Panc1 (cell line): ENCODE results near the gene ATOH8.

ENCODE experiments used
- POLR2AphosphoS5 ChIP-seq: IDR thresholded peaks from 2 replicates; pipeline ENCODE4 v1.6.1; 2012; ENCODE audit warnings: mild to moderate bottlenecking, low read depth, low read length, moderate library complexity
- TCF7L2 ChIP-seq: IDR thresholded peaks from 2 replicates; pipeline ENCODE4 v1.6.1; 2011; ENCODE audit warnings: mild to moderate bottlenecking, low read depth, low read length, inconsistent platforms
- TF ChIP-seq, protein P1 (sequence below): fragments of 450-650 bp; IDR thresholded peaks from 2 replicates; pipeline ENCODE4 v1.5.1; 2017; ENCODE audit warnings: mild to moderate bottlenecking
- TF ChIP-seq, protein P2 (sequence below), 2 experiments: IDR thresholded peaks; 2 replicates each; pipeline ENCODE4 v1.6.1; 2011 to 2012; ENCODE audit warnings: low read depth in 2 of 2, control low read depth in 1 of 2, low read length in 1 of 2, mild to moderate bottlenecking in 1 of 2, moderate library complexity in 1 of 2; ENCODE audit not compliant: insufficient read depth in 1 of 2

DNA sequence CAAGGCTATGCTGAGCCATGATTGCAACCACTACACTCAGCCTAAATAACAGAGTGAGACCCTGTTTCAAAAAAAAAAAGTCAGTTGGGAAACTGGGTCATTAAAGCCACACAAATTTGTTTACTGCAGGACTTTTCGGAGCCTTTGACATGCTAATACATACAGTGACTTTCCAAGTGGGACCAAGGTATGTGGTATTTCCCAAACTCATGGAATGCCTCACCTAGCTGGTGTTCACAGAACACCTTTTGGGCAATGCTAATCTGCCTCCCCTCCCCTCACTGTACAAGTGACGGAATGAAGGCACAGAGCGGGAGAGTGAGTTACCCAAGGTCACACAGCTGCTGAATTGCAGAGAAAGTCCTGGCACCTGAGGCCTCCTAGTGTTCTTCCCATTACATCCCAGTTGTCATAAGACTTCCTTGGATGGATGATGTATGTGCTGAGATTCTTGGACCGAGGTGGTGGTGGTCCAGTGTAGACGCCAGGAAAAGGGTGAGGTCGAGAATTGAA lies 30.7 kb downstream of the ATOH8 start:
- TF ChIP-seq, protein P1, sequence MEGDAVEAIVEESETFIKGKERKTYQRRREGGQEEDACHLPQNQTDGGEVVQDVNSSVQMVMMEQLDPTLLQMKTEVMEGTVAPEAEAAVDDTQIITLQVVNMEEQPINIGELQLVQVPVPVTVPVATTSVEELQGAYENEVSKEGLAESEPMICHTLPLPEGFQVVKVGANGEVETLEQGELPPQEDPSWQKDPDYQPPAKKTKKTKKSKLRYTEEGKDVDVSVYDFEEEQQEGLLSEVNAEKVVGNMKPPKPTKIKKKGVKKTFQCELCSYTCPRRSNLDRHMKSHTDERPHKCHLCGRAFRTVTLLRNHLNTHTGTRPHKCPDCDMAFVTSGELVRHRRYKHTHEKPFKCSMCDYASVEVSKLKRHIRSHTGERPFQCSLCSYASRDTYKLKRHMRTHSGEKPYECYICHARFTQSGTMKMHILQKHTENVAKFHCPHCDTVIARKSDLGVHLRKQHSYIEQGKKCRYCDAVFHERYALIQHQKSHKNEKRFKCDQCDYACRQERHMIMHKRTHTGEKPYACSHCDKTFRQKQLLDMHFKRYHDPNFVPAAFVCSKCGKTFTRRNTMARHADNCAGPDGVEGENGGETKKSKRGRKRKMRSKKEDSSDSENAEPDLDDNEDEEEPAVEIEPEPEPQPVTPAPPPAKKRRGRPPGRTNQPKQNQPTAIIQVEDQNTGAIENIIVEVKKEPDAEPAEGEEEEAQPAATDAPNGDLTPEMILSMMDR = no peak
- TF ChIP-seq, protein P2, sequence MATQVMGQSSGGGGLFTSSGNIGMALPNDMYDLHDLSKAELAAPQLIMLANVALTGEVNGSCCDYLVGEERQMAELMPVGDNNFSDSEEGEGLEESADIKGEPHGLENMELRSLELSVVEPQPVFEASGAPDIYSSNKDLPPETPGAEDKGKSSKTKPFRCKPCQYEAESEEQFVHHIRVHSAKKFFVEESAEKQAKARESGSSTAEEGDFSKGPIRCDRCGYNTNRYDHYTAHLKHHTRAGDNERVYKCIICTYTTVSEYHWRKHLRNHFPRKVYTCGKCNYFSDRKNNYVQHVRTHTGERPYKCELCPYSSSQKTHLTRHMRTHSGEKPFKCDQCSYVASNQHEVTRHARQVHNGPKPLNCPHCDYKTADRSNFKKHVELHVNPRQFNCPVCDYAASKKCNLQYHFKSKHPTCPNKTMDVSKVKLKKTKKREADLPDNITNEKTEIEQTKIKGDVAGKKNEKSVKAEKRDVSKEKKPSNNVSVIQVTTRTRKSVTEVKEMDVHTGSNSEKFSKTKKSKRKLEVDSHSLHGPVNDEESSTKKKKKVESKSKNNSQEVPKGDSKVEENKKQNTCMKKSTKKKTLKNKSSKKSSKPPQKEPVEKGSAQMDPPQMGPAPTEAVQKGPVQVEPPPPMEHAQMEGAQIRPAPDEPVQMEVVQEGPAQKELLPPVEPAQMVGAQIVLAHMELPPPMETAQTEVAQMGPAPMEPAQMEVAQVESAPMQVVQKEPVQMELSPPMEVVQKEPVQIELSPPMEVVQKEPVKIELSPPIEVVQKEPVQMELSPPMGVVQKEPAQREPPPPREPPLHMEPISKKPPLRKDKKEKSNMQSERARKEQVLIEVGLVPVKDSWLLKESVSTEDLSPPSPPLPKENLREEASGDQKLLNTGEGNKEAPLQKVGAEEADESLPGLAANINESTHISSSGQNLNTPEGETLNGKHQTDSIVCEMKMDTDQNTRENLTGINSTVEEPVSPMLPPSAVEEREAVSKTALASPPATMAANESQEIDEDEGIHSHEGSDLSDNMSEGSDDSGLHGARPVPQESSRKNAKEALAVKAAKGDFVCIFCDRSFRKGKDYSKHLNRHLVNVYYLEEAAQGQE (IDR thresholded peaks at IDR 0.05; ENCODE audit: insufficient read depth in 1 of 2, low read depth in 2 of 2, low read length in 1 of 2) = no peak
- TF ChIP-seq POLR2AphosphoS5 (no peak), TCF7L2 (no peak)
